SU-DHL-6 (cell line): ENCODE data around the gene ZSCAN1.
"Not testable (repeated sequence)": the region's sequence is repeated elsewhere in the genome, so short reads cannot be mapped to it uniquely, and the experiment has no call there.

Experiments used
- H2AFZ ChIP-seq: fragments of 200-600 bp; sonication (generic); 2 replicates; pipeline ENCODE4 v1.6.1; 2014; ENCODE audit warnings: low read depth, mild to moderate bottlenecking, moderate library complexity, mixed read lengths, antibody characterized with exemption, low read length; ENCODE audit not compliant: severe bottlenecking
- H3F3A ChIP-seq: fragments of 200-600 bp; shearing (Covaris generic); 2 replicates; pipeline ENCODE4 v1.6.0; 2016; ENCODE audit warnings: antibody characterized with exemption, mild to moderate bottlenecking; ENCODE audit not compliant: insufficient read depth
- H3K27ac ChIP-seq: fragments of 200-600 bp; sonication (generic); 2 replicates; pipeline ENCODE4 v1.5.1; 2016; ENCODE audit warnings: low read depth, mild to moderate bottlenecking, low read length, moderate library complexity, mixed read lengths
- H3K27me3 ChIP-seq: fragments of 200-600 bp; sonication (generic), shearing (Covaris generic); 2 replicates; pipeline ENCODE4 v1.6.0; 2014; ENCODE audit warnings: mild to moderate bottlenecking, low read length
- H3K36me3 ChIP-seq: fragments of 200-600 bp; sonication (generic); 2 replicates; pipeline ENCODE4 v1.6.1; 2014; ENCODE audit warnings: mild to moderate bottlenecking, low read length, mixed read lengths
- H3K4me2 ChIP-seq: fragments of 300-600, 200-600 bp; shearing (Covaris generic), sonication (generic); 2 replicates; pipeline ENCODE4 v1.6.0; 2014; ENCODE audit warnings: low read length, low read depth, mild to moderate bottlenecking; ENCODE audit not compliant: poor library complexity, severe bottlenecking
- H3K4me3 ChIP-seq: fragments of 200-600 bp; sonication (generic); 2 replicates; pipeline ENCODE4 v1.5.1; 2014; ENCODE audit warnings: antibody characterized with exemption, low read length, mild to moderate bottlenecking, mixed read lengths; ENCODE audit not compliant: insufficient read depth, poor library complexity, severe bottlenecking
- H3K79me2 ChIP-seq: fragments of 200-600 bp; sonication (generic); 2 replicates; pipeline ENCODE4 v1.6.1; 2014; ENCODE audit warnings: mild to moderate bottlenecking, low read length, moderate library complexity; ENCODE audit not compliant: insufficient read depth
- H3K9ac ChIP-seq: fragments of 200-600 bp; sonication (generic); 2 replicates; pipeline ENCODE4 v1.7.0; 2014; ENCODE audit warnings: mild to moderate bottlenecking, low read length
- H3K9me2 ChIP-seq: fragments of 200-600 bp; sonication (generic); replicated peaks from 2 replicates; pipeline ENCODE4 v1.6.1; 2014; ENCODE audit warnings: low read length; ENCODE audit not compliant: insufficient read depth
- H3K9me3 ChIP-seq: fragments of 200-600 bp; sonication (generic); 2 replicates; pipeline ENCODE4 v1.6.1; 2014; ENCODE audit warnings: low read length, mixed read lengths; ENCODE audit not compliant: insufficient read depth
- H4K20me1 ChIP-seq: fragments of 200-600 bp; sonication (generic); 2 replicates; pipeline ENCODE4 v1.6.1; 2014; ENCODE audit warnings: low read depth, mild to moderate bottlenecking, antibody characterized with exemption, low read length, moderate library complexity, mixed read lengths
- EZH2phosphoT487 ChIP-seq: fragments of 200-600 bp; sonication (generic), shearing (Covaris generic); conservative IDR thresholded peaks from 2 replicates; pipeline ENCODE4 v1.6.1; 2018; ENCODE audit warnings: mild to moderate bottlenecking, antibody characterized with exemption, low read length, moderate library complexity, mixed read lengths
- TF ChIP-seq, protein P1 (sequence below): fragments of 200-600 bp; sonication (generic); IDR thresholded peaks from one replicate; pipeline ENCODE4 v1.5.1; 2017; ENCODE audit warnings: antibody characterized with exemption, mild to moderate bottlenecking, low read length, moderate library complexity; ENCODE audit not compliant: insufficient read depth, poor library complexity, severe bottlenecking

Gene ZSCAN1

DNA sequence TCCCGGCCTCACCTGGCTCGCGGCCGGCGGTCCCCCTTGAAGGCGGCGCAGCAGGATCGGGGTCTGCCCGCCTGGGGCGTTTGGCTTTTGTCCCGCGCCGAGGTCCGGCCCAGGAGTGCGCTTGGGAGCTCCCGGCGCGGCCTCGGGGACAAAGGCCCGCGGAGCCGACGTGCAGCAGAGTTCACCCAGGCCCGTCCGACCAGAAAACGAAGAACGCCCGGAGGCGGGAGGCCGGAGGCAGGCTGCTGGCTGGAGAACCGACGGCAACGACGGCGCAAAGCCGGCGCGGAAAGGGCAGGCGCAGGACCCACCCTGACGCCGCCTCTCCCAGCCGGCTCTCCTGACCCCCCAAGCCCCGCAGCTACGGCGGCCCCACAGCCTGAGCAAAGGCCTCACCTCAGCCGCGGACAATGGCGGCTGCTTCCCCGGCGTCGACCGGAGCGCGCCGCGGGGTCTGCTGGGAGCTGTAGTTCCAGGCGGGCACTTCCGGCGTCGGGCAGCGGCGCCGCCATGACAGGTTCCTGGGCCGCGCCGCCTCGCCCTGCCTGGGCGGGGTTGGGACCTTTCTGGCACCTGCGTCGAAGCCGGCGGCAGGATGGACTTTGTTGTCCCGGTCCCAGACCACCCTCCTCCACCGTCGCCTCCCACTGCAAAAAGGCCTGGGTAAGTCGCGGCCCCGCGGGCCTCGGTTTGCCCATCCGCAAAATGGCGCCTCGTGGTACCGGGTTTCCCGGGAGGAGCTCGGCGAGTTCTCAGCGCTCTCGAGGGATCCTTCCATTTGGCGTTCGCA, 31.2 kb upstream of the ZSCAN1 start, which contains the start of gene ZNF606:
ZNF606 (minus strand) TSS at position 437 of the 790 bp plus-strand sequence. CDS start 1,501 bp downstream, outside the sequence.
- H3K4me3 ChIP-seq = no peak within 1 kb of the TSS
- no peaks in the 10 kb centered on the region for H3K79me2 ChIP-seq
- H3K27me3 ChIP-seq = no peaks in the 10 kb centered on the region
- TF ChIP-seq, protein P1, sequence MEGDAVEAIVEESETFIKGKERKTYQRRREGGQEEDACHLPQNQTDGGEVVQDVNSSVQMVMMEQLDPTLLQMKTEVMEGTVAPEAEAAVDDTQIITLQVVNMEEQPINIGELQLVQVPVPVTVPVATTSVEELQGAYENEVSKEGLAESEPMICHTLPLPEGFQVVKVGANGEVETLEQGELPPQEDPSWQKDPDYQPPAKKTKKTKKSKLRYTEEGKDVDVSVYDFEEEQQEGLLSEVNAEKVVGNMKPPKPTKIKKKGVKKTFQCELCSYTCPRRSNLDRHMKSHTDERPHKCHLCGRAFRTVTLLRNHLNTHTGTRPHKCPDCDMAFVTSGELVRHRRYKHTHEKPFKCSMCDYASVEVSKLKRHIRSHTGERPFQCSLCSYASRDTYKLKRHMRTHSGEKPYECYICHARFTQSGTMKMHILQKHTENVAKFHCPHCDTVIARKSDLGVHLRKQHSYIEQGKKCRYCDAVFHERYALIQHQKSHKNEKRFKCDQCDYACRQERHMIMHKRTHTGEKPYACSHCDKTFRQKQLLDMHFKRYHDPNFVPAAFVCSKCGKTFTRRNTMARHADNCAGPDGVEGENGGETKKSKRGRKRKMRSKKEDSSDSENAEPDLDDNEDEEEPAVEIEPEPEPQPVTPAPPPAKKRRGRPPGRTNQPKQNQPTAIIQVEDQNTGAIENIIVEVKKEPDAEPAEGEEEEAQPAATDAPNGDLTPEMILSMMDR = no peak
- TF ChIP-seq EZH2phosphoT487 = no peak
- no peaks in the 10 kb centered on the region for H3F3A ChIP-seq
- H3K9ac ChIP-seq = no peak within 1 kb of the TSS
- H3K27ac ChIP-seq = no peak within 1 kb of the TSS
- no peaks in the 10 kb centered on the region for H3K9me2 ChIP-seq
- no peak within 1 kb of the TSS for H2AFZ ChIP-seq
- no peaks in the 10 kb centered on the region for H4K20me1 ChIP-seq
- H3K9me3 ChIP-seq = no peaks in the 10 kb centered on the region; the same call in 1 of the 2 replicates
- no peak within 1 kb of the TSS for H3K4me2 ChIP-seq
- no peaks in the 10 kb centered on the region for H3K36me3 ChIP-seq

GRCh38 chr19:58003174-58003828, 30.5 kb upstream of the ZSCAN1 start:
- no peaks in the 10 kb centered on the region for H3K36me3 ChIP-seq
- no peak overlapping the region for H3K27ac ChIP-seq
- no peak overlapping the region for H3K9ac ChIP-seq
- no peak overlapping the region for H2AFZ ChIP-seq
- H3K27me3 ChIP-seq = no peaks in the 10 kb centered on the region
- no peaks in the 10 kb centered on the region for H3K79me2 ChIP-seq
- H3K4me3 ChIP-seq = no peak overlapping the region
- no peak overlapping the region for H3K4me2 ChIP-seq
- no peaks in the 10 kb centered on the region; the same call in 1 of the 2 replicates for H3K9me3 ChIP-seq
- H3F3A ChIP-seq = no peaks in the 10 kb centered on the region
- no peaks in the 10 kb centered on the region for H4K20me1 ChIP-seq
- TF ChIP-seq, protein P1 = no peak
- TF ChIP-seq EZH2phosphoT487 = no peak
- no peaks in the 10 kb centered on the region for H3K9me2 ChIP-seq

DNA sequence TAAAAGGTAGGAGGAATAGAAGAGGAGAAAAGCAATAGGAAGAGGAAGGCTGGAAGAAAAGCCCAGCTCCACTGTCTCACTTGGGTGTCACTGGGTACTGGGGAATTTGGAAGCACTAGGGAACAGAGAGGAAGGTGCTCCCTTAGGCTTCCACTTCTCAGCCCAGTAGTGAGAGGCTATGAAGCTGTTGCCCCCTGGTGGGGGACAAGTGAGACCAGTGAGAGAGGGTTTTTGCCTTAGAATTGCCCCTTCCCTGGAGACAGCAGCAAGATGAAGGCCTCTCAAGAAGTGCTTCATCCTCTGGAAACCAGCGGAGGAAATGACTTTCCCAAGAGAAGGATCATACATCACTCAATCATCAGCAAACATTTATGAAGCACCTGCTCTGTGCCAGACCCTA, 26.5 kb upstream of the ZSCAN1 start:
- H3K79me2 ChIP-seq = no peaks in the 10 kb centered on the region
- no peaks in the 10 kb centered on the region for H4K20me1 ChIP-seq
- H3K36me3 ChIP-seq = no peaks in the 10 kb centered on the region
- H3K9ac ChIP-seq = no peak overlapping the region
- no peaks in the 10 kb centered on the region for H3K27me3 ChIP-seq
- H3K9me3 ChIP-seq = no peaks in the 10 kb centered on the region; the same call in 1 of the 2 replicates
- no peaks in the 10 kb centered on the region for H3K9me2 ChIP-seq
- no peak overlapping the region for H3K27ac ChIP-seq
- no peak overlapping the region for H3K4me3 ChIP-seq
- no peak overlapping the region for H2AFZ ChIP-seq
- H3F3A ChIP-seq = no peaks in the 10 kb centered on the region
- TF ChIP-seq, protein P1 = no peak
- H3K4me2 ChIP-seq = no peak overlapping the region

- H3K9me2 ChIP-seq, H3F3A ChIP-seq, H3K79me2 ChIP-seq, H3K4me2 ChIP-seq, H3K36me3 ChIP-seq, H3K27me3 ChIP-seq, H3K27ac ChIP-seq, H3K9ac ChIP-seq, H2AFZ ChIP-seq, H3K9me3 ChIP-seq, H4K20me1 ChIP-seq, H3K4me3 ChIP-seq: not testable (repeated sequence)
These were observed 24.9 kb upstream of the ZSCAN1 start for GRCh38 chr19:58008877-58009276.
